Adipocyte (in vitro differentiated cells): ENCODE data around the gene GHRH.

Experiments used
- DNase-seq: peaks from one replicate; pipeline ENCODE4 v3.0.0-alpha.2; 2015; ENCODE audit warnings: low read depth
- H3K27me3 ChIP-seq: replicated peaks from 2 replicates; pipeline ENCODE4 v1.7.0; 2013; ENCODE audit warnings: mild to moderate bottlenecking, low read length, moderate library complexity; ENCODE audit not compliant: control insufficient read depth, insufficient read depth
- H3K36me3 ChIP-seq: 2 replicates; pipeline ENCODE4 v1.7.0; 2013; ENCODE audit warnings: low read length, mild to moderate bottlenecking, moderate library complexity; ENCODE audit not compliant: control insufficient read depth, insufficient read depth, severe bottlenecking
- H3K4me1 ChIP-seq: 2 replicates; pipeline ENCODE4 v1.7.0; 2013; ENCODE audit warnings: mild to moderate bottlenecking, low read length, moderate library complexity; ENCODE audit not compliant: control insufficient read depth, insufficient read depth
- H3K4me3 ChIP-seq: 2 replicates; pipeline ENCODE4 v1.7.0; 2013; ENCODE audit warnings: mild to moderate bottlenecking, low read length, moderate library complexity
- H3K9ac ChIP-seq: 2 replicates; pipeline ENCODE4 v1.7.0; 2013; ENCODE audit warnings: mild to moderate bottlenecking, low read length, moderate library complexity
- H3K9me3 ChIP-seq: 2 replicates; pipeline ENCODE4 v1.7.0; 2013; ENCODE audit warnings: mild to moderate bottlenecking, low read length, moderate library complexity; ENCODE audit not compliant: control insufficient read depth

The GHRH gene

DNA sequence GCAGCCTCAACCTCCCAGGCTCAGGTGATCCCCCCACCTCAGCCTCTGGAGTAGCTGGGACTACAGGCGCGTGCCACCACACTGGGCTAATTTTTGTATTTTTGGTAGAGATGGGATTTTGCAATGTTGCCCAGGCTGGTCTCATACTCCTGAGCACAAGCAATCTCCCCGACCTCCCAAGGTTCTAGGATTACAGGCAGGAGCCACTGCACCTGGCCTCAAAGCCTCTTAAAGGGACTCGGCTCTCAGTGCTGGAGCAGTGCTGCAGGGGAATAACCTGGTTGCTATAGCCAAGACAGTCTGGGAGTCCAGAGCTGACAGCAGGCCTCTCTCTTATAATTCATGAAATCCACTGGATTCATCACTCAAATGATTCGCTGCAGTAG lies 17.0 kb downstream of the GHRH start:
- H3K27me3 ChIP-seq = no peaks in the 10 kb centered on the region
- H3K4me1 ChIP-seq = peaks cover 7% of the 10 kb centered on the region
- no peak overlapping the region for H3K4me3 ChIP-seq
- no peak overlapping the region for H3K9ac ChIP-seq
- no peaks in the 10 kb centered on the region for H3K9me3 ChIP-seq
- H3K36me3 ChIP-seq = peaks cover 49% of the 10 kb centered on the region
- DNase-seq = no peak

DNA sequence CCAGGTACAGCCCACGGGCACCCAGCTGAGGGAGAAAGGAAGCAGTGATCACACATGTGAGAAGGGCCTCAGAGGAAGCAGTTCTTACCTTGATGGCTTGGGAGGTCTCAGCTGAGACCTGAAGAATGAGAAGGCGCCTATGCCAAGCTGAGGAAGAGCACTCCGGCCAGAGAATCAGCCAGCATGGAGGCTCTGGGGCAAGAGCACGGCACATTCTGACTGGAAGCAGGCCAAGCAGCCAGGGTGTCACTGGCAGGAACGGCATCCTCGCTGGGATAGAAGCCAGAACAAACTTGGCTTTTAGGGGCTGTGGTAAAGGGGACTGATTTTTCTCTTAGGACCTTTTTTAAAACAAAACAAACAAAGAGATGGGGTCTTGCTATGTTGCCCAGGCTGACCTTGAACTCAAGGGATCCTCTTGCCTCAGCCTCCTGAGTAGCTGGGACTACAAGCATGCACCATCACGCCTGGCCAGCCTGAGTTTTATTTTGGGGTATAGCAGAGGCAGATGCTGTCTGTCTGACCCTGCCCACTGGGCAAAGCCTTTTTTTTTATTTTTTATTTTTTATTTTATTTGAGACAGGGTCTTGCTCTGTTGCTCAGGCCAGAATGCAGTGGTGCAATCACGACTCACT lies 17.6 kb downstream of the GHRH start:
- Histone ChIP-seq H3K27me3 (no peaks in the 10 kb centered on the region), H3K9ac (no peak overlapping the region), H3K4me1 (peaks cover 7% of the 10 kb centered on the region), H3K36me3 (peaks cover 54% of the 10 kb centered on the region), H3K9me3 (no peaks in the 10 kb centered on the region), H3K4me3 (no peak overlapping the region)
- no peak for DNase-seq

DNA sequence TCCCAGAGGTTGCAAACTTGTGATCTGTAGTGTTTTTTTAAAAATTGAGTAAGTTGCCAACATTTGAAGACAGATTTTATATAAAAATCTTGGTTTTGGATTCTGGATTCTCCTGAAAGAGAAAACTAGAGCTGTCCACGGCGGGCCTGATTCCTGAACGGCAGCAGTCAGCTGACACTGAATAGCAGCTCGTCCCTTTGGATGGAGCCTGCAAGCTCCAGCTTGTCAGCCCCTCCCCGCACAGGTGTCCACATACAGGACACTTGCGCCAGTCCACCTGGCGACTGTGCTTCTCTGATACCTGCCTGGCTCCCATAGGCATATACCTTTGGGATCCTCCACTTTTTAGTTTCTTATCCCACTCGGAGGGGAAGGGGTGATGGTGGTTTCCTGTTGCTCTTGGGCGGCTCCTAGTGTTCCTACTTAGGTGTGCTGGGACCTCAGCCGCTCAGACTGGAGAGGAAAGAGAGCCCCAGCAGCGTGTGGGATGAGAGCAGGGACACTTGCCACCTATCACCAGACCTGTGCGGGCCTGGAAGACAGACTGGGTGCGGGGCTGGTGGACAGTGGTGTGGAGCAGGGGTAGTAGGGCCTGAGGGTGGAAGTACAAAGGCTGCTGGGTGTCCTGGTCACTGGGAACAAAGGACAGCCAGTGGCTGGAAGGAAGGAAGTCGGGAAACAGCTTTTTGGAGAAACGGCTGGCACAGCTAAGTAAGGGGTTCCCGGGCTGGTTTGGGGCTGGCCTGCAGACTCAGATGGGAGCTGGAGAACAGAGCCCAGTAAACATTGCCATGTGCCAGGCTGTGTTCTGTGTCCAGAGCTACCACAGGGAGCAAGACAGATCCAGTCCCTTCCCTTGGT lies 18.3 kb downstream of the GHRH start:
- Histone ChIP-seq H3K4me3 (no peak overlapping the region), H3K9ac (no peak overlapping the region), H3K27me3 (no peaks in the 10 kb centered on the region), H3K36me3 (peaks cover 62% of the 10 kb centered on the region), H3K9me3 (no peaks in the 10 kb centered on the region), H3K4me1 (peaks cover 7% of the 10 kb centered on the region)
- no peak for DNase-seq

DNA sequence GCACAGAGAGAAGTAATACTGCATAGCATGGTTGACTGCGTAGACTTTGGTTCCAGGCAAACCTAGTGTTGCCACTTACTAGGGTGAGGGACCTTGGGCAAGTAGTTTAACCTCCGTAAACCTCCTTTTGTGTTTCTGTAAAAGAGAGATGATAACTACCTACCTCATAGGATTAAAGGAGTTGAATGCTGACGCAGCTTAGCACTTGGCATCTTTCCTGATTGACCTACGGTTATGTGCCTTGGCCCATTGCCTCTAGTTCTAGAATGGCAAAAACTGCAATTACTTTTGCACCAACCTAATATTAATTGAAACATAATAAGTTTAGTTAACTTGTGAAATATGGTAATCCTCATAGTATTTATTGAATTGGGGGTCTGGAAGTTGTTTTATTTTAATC lies 19.1 kb downstream of the GHRH start:
- Histone ChIP-seq H3K9me3 (no peaks in the 10 kb centered on the region), H3K27me3 (no peaks in the 10 kb centered on the region), H3K36me3 (peaks cover 70% of the 10 kb centered on the region), H3K9ac (no peak overlapping the region), H3K4me3 (no peak overlapping the region), H3K4me1 (peaks cover 7% of the 10 kb centered on the region)
- DNase-seq = no peak

DNA sequence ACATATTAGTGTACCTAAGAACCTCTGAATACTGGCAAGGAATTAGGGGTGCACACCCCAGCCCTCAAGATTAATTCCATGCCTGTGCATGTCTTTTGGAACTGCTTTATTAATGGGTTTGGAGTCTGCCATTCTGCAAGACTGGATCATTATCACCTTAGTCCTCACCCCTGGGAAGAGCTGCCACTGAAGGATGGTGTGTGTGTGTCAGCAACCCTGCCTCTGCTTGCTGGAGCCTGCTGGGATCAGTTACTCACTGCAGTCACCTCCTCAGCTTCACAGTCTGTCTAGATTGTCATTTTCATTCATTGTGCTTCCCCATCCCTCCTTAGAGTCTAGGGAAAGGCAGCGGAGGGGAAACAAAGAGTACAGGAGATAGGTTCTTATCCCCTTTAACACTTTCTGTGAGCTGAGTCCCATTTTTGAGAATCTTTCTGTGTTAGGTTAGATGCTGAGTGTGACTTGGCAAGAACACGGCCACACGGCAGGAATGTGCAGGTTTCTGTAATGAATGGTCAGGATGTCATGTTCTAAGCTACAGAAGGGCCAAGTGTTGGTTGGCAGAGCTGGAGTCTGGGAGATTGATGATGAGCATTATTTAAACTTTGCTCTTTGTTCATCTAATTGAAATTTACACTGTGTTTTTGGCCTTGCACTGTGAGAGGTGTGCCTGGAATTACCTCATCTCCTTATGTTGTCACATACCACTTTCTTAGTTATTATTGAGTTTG lies 21.1 kb downstream of the GHRH start:
- H3K36me3 ChIP-seq = peaks cover 89% of the 10 kb centered on the region
- no peaks in the 10 kb centered on the region for H3K27me3 ChIP-seq
- DNase-seq = no peak
- H3K9ac ChIP-seq = no peak overlapping the region
- H3K9me3 ChIP-seq = no peaks in the 10 kb centered on the region
- H3K4me3 ChIP-seq = no peak overlapping the region
- peaks cover 7% of the 10 kb centered on the region for H3K4me1 ChIP-seq

DNA sequence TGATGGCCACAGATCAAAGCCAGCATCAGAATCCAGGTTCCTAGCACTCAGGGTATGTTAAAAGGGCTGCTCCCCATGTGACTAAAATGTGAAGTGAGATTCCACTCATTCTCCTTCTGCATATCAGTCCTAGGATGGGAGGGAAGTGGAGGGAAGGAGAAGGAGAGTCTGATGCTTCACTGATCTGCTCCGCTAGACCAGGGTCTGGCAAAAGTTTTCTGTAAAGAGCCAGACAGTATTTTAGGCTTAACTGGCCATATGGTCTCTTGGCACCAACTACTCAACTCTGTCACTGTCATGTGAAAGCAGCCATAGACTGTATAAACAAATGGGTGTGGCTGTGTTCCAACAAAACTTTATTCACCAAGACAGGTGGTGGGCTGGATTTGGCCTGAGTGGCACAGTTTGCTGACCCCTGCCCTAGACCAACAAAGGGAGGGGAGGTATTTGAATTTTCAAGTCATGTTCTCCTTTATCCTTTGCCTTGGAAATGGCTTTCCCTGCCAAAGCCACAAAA lies 22.6 kb downstream of the GHRH start:
- peaks cover 96% of the 10 kb centered on the region for H3K36me3 ChIP-seq

DNA sequence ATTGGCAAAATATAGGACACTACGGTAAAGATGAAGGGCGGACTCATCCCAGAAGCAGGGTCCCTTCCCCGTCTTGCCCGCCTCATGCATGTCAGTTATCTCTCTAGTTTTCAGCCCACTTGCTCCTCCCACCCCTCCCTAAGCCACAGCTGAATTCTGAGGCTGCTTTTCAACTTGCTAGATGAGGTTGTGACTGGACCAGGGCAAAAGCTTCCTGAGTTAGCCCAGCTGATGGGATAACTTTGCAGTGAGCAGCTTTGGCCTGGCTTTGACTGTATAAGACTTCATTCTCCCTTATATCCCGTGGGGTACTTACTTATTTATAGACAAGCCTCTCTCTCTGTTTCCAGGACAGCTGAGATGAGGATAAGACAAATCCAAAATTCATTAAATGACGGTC lies 23.2 kb downstream of the GHRH start:
- peaks cover 98% of the 10 kb centered on the region for H3K36me3 ChIP-seq
- H3K9ac ChIP-seq = no peak overlapping the region
- DNase-seq = no peak
- no peaks in the 10 kb centered on the region for H3K27me3 ChIP-seq
- no peaks in the 10 kb centered on the region for H3K9me3 ChIP-seq
- H3K4me3 ChIP-seq = no peak overlapping the region
- peaks cover under 1% of the 10 kb centered on the region for H3K4me1 ChIP-seq

More for the DNA sequence above, 22.6 kb downstream of the GHRH start:
- Histone ChIP-seq H3K27me3 (no peaks in the 10 kb centered on the region), H3K4me1 (peaks cover 6% of the 10 kb centered on the region), H3K9me3 (no peaks in the 10 kb centered on the region), H3K9ac (no peak overlapping the region), H3K4me3 (no peak overlapping the region)
- peak; percentile 27 for DNase-seq

DNA sequence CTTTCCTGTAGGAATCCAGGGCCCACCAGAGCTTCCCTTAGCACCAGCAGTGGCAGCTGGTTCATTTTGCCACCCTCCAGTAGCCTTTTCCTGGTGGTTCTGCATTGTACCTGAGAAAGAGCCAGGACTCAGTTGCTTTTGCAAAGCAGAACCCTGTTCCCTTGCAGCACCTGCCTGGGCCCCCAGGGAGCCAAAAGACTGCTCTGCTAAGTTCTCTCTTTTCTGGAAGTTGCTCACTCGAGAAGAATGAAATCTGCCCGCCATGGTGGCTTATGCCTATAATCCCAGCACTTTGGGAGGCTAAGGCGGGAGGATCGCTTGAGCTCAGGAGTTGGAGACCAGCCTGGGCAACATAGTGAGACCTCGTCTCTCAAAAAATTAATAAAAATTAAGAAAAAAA lies 24.0 kb downstream of the GHRH start:
- no peaks in the 10 kb centered on the region for H3K9me3 ChIP-seq
- no peak for DNase-seq
- no peak overlapping the region for H3K9ac ChIP-seq
- no peak overlapping the region for H3K4me3 ChIP-seq
- H3K27me3 ChIP-seq = no peaks in the 10 kb centered on the region
- H3K4me1 ChIP-seq = no peaks in the 10 kb centered on the region
- peaks cover 98% of the 10 kb centered on the region for H3K36me3 ChIP-seq

DNA sequence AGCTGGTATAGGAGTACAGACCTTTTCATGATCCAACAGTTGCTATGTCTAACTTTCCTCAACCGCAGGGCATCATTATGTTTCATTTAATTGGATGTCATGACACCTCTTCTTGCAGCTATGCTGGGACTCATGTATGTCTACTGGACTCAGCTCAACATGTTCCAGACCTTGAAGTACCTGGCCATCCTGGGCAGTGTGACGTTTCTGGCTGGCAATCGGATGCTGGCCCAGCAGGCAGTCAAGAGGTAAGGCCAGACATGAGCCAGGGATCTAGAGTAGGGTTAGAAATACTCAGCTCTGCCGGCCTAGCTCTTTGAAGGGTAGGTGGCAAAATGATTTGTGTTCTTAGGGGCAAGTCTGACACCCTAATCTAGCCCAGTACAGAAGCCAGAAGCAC lies 25.2 kb downstream of the GHRH start:
- Histone ChIP-seq H3K27me3 (no peaks in the 10 kb centered on the region), H3K4me1 (no peaks in the 10 kb centered on the region), H3K36me3 (peaks cover 98% of the 10 kb centered on the region), H3K9ac (no peak overlapping the region), H3K4me3 (no peak overlapping the region), H3K9me3 (no peaks in the 10 kb centered on the region)
- no peak for DNase-seq

DNA sequence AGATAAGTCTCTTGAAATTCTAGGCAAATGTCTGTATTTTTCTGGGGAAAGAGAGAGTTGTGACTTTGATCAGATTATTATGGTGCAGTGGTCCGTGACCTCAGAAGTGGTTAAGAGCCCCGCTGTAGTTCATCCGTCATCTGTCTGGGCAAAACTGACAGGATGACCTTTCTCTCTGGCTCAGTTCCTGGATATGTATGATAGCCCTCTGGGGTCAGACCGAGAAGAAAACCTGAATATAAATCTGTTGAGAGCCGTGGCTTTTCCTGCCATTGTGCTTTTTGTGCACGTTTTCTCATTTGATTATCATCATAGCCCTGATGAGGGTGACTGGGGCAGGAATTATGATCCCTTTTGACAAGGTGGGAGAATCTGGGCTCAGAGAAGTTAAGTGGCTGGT lies 26.5 kb downstream of the GHRH start:
- Histone ChIP-seq H3K4me3 (no peak overlapping the region), H3K27me3 (no peaks in the 10 kb centered on the region), H3K9me3 (no peaks in the 10 kb centered on the region), H3K4me1 (no peaks in the 10 kb centered on the region), H3K36me3 (peaks cover 98% of the 10 kb centered on the region), H3K9ac (no peak overlapping the region)
- DNase-seq = no peak

DNA sequence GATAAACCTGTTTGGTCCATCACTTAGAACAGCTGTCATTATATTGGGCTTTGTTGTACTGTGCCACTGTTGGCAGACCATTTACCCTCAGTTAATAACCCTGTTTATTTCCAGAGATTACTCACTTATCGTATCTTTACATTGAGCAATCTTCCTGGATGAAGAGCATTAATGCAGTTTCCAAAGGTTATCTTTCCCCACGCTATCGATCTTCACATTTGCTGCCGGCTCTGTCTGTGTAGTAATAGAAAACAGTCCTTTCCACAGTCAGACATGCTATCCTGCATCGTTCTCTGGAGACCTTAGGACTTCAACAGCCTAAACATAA lies 27.4 kb downstream of the GHRH start:
- Histone ChIP-seq H3K4me3 (no peak overlapping the region), H3K9ac (no peak overlapping the region), H3K27me3 (no peaks in the 10 kb centered on the region), H3K4me1 (no peaks in the 10 kb centered on the region), H3K36me3 (peaks cover 98% of the 10 kb centered on the region), H3K9me3 (no peaks in the 10 kb centered on the region)
- DNase-seq = no peak
